Epithelial cell of esophagus (primary cell): ENCODE data around the gene SMCO4.

ENCODE experiments used
- DNase-seq: peaks from one replicate; pipeline ENCODE4 v3.0.0; 2010; ENCODE audit warnings: low read depth
- H3K4me3 ChIP-seq: 2 replicates; pipeline ENCODE4 v1.5.1; 2011; ENCODE audit warnings: mild to moderate bottlenecking, low read length, control low read depth
- TF ChIP-seq, protein P1 (sequence below): IDR thresholded peaks from 2 replicates; pipeline ENCODE4 v1.5.1; 2011; ENCODE audit warnings: low read depth, mild to moderate bottlenecking, low read length, control low read depth, inconsistent platforms; ENCODE audit not compliant: insufficient read depth; ENCODE audit errors: missing control alignments

Gene SMCO4

GRCh38 chr11:93528252-93528651 is 14.9 kb downstream of the SMCO4 start:
- DNase-seq: no peak
- no peak overlapping the region for H3K4me3 ChIP-seq
- TF ChIP-seq, protein P1, sequence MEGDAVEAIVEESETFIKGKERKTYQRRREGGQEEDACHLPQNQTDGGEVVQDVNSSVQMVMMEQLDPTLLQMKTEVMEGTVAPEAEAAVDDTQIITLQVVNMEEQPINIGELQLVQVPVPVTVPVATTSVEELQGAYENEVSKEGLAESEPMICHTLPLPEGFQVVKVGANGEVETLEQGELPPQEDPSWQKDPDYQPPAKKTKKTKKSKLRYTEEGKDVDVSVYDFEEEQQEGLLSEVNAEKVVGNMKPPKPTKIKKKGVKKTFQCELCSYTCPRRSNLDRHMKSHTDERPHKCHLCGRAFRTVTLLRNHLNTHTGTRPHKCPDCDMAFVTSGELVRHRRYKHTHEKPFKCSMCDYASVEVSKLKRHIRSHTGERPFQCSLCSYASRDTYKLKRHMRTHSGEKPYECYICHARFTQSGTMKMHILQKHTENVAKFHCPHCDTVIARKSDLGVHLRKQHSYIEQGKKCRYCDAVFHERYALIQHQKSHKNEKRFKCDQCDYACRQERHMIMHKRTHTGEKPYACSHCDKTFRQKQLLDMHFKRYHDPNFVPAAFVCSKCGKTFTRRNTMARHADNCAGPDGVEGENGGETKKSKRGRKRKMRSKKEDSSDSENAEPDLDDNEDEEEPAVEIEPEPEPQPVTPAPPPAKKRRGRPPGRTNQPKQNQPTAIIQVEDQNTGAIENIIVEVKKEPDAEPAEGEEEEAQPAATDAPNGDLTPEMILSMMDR: no peak

DNA sequence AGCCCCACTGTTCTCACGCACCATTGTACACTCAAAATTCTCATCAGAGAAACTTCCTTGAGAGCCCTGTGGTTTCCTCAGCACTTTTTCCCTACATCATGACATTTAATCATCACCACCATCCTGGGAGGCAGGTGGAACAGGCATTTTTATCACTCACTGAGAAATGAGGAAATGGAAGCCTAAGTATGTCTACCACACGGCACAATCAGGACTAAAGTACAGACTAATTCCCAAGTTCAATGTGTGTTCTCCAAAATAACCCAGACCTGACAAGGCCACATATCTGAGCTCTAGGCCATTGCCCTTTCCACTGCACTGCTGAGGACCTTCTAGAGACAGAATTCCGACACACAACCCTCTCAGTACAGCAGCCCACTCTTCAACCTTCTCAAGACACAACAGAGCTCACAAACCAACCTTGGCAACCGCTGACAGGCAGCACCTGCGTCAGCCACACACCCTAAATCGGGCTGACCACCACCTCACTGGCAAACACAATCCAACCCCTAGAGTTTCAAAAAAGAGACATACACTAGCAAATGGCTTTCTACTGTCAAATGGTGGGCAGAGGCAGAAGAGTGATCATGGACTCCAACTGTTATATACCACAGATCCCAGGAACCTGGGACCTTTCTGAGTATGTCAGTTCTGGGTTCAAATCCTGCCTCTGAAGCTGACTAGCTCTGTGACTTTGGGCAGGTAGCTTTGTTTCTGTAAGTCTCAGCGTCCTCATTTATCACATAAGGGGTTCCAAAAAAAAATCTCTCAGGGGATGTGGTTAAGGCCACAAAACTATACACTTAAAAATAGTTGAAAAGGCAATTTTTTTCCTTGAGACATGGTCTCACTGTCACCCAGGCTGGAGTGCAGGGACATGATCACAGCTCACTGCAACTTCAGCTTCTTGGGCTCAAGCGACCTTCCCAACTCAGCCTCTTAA is 16.3 kb downstream of the SMCO4 start:
- no peak overlapping the region for H3K4me3 ChIP-seq
- TF ChIP-seq, protein P1: no peak
- no peak for DNase-seq

DNA sequence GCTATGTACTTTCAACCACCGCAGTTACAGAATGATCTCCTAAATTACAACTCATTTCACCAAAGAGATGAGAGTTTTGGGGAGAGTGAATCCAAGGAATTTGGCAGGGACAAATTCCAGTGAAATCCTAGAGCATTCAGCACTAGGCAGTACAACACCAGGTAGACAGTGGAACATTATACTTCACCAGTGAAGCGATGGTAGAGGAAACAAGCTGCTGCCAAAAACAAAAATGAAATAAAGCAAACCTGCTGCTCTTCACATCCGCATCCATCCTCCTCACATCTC is 16.9 kb downstream of the SMCO4 start:
- no peak for DNase-seq
- TF ChIP-seq, protein P1: no peak
- no peak overlapping the region for H3K4me3 ChIP-seq

GRCh38 chr11:93525601-93526345 is 17.4 kb downstream of the SMCO4 start:
- H3K4me3 ChIP-seq: no peak overlapping the region
- TF ChIP-seq, protein P1: no peak
- DNase-seq: no peak

- no peak overlapping the region for H3K4me3 ChIP-seq
- DNase-seq: no peak
- TF ChIP-seq, protein P1: no peak
Measured at GRCh38 chr11:93524858-93525257, 18.3 kb downstream of the SMCO4 start.

- DNase-seq: no peak
- no peak overlapping the region for H3K4me3 ChIP-seq
- TF ChIP-seq, protein P1: no peak
Measured at GRCh38 chr11:93524173-93524536, 19.0 kb downstream of the SMCO4 start.
